Endometrial microvascular endothelial cells (primary cell): Measurements from ENCODE around the gene COL8A2. TPM values are rescaled to one million over a fixed set of nuclear protein-coding genes. Genes with fewer than 3 reads are reported as not detected.

ENCODE experiments used
- in situ Hi-C: cut with HindIII; loops from 2 replicates; pipeline ENCODE4 v1.10.0; 2017; ENCODE audit warnings: low sequenced_read_pairs, low pct_unique_long_range_greater_than_20kb; ENCODE audit errors: inconsistent ontology term
- total RNA-seq: library from RNA; depleted of rRNA; stranded (reverse); fragments of >200 nt; gene quantifications from one replicate; pipeline ENCODE4 v1.2.3, GENCODE V29; 2015; ENCODE audit errors: inconsistent ontology term

The COL8A2 gene
- total RNA-seq, 1 donor from 2014 or later: 3.9 TPM

GRCh38 chr1:36123356-36123755 lies 1.7 kb downstream of the COL8A2 start:
- in situ Hi-C loops: no loop called here

GRCh38 chr1:36122062-36123030 lies 2.7 kb downstream of the COL8A2 start:
- in situ Hi-C loops: no loop called here

GRCh38 chr1:36119456-36119855 lies 5.6 kb downstream of the COL8A2 start:
- in situ Hi-C loops: no loop called here

GRCh38 chr1:36118447-36119204 lies 6.4 kb downstream of the COL8A2 start:
- in situ Hi-C loops: no loop called here

- in situ Hi-C loops: no loop called here
Measured at GRCh38 chr1:36116901-36117300, 8.1 kb downstream of the COL8A2 start.

GRCh38 chr1:36115931-36116330 lies 9.1 kb downstream of the COL8A2 start:
- in situ Hi-C loops: no loop called here

- in situ Hi-C loops: no loop called here
Measured at GRCh38 chr1:36115200-36115669, 9.8 kb downstream of the COL8A2 start.

- in situ Hi-C loops: no loop called here
Measured at GRCh38 chr1:36114371-36114770, 10.7 kb downstream of the COL8A2 start.

- in situ Hi-C loops: no loop called here
Measured at GRCh38 chr1:36112823-36113222, 12.2 kb downstream of the COL8A2 start.

GRCh38 chr1:36111151-36111550 lies 13.9 kb downstream of the COL8A2 start:
- in situ Hi-C loops: no loop called here

GRCh38 chr1:36109041-36109679 lies 15.9 kb downstream of the COL8A2 start:
- in situ Hi-C loops: no loop called here

- in situ Hi-C loops: no loop called here
Measured at GRCh38 chr1:36108314-36108713, 16.7 kb downstream of the COL8A2 start.

GRCh38 chr1:36107394-36107793 lies 17.6 kb downstream of the COL8A2 start:
- in situ Hi-C loops: no loop called here

- in situ Hi-C loops: no loop called here
Measured at GRCh38 chr1:36106269-36106668, 18.8 kb downstream of the COL8A2 start.

- in situ Hi-C loops: no loop called here
Measured at GRCh38 chr1:36101546-36101945, 23.5 kb downstream of the COL8A2 start.

GRCh38 chr1:36100376-36100775 lies 24.6 kb downstream of the COL8A2 start:
- in situ Hi-C loops: no loop called here

GRCh38 chr1:36099681-36100341 lies 25.2 kb downstream of the COL8A2 start:
- in situ Hi-C loops: no loop called here

GRCh38 chr1:36098650-36099365 lies 26.2 kb downstream of the COL8A2 start:
- in situ Hi-C loops: no loop called here
